ENCODE results near the gene SPOCK1. TPM values are rescaled to one million over a fixed set of nuclear protein-coding genes. Genes with fewer than 3 reads are reported as not detected.

SPOCK1 gene
- total RNA-seq, 1 experiment from 2014 or later = 23.9 TPM

DNA sequence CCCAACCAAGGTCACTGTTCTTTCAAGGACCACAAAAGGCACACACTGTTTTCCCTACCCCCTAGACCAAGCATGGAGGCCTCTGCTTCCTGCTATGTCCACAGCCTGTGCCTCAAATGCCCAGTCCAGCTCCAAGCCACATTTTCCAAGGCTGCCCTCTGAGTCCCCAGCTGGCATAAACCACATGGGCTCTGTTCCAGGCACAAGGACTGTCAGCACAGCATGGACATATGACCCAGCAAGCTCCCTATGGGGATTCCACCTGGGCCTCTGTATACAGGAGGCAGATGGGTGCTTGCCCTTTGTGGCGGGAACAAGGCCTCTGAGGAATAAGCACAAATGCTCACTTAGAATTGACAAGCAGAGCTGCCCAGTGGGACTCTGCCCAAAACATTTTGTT lies 115.2 kb downstream of the SPOCK1 start:
- H3K79me2 ChIP-seq (ENCODE audit: low read depth) = no peaks in the 10 kb centered on the region
- intact Hi-C loops (cut with micrococcal nuclease; ENCODE audit: unreplicated experiment) = no loop called here
- DNase-seq = no peak
- ChIA-PET POLR2A (ENCODE audit: unreplicated experiment) (no interaction called here), CTCF (interaction anchor here (1.0 kb wide), 1 partner anchor 9 kb away, joined by 5 read pairs; no protein-coding TSS in a partner anchor)
- H3K9me2 ChIP-seq (ENCODE audit: insufficient read depth) = no peaks in the 10 kb centered on the region
- H4K20me1 ChIP-seq (ENCODE audit: insufficient read depth) = no peaks in the 10 kb centered on the region
- no peaks in the 10 kb centered on the region for H3K27me3 ChIP-seq (ENCODE audit: insufficient read depth, low read depth)
- H3K4me1 ChIP-seq (replicated peaks; ENCODE audit: insufficient read depth) = no peaks in the 10 kb centered on the region
- no peak overlapping the region for H3K4me2 ChIP-seq
- H3K9me3 ChIP-seq (ENCODE audit: insufficient read depth, low read depth) = no peaks in the 10 kb centered on the region; the same call in 1 of the 2 replicates
- H2AFZ ChIP-seq = no peak overlapping the region
- H3K36me3 ChIP-seq (ENCODE audit: low read depth) = no peaks in the 10 kb centered on the region
- no peak overlapping the region for H3K4me3 ChIP-seq
- no peak overlapping the region for H3K27ac ChIP-seq
- TF ChIP-seq CTCF (conservative IDR thresholded peaks at IDR 0.05) (no peak), EZH2 (IDR thresholded peaks at IDR 0.05; ENCODE audit: low read depth) (no peak)
- BruUV-seq (replicated peaks) = no TSS peak
- H3F3A ChIP-seq (ENCODE audit: insufficient read depth, low read depth) = no peaks in the 10 kb centered on the region

DNA sequence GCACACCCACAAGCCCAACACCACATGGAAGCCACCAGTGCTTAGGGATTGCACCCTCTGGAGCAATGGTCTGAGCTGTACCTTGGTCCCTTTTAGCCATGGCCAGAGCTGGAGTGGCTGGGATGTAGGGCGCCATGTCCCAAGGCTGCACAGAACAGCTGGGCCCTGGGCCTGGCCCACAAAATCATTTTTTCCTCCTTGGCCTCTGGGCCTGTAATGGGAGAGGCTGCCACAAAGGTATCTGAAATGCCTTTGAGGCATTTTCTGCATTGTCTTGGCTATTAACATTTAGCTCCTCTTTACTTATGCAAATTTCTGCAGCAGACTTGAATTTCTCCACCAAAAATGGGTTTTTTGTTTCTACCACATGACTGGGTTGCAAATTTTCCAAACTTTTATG lies 117.6 kb downstream of the SPOCK1 start:
- H4K20me1 ChIP-seq (ENCODE audit: insufficient read depth) = no peaks in the 10 kb centered on the region
- H3K9me2 ChIP-seq (ENCODE audit: insufficient read depth) = no peaks in the 10 kb centered on the region
- no TSS peak for BruUV-seq (replicated peaks)
- TF ChIP-seq CTCF (conservative IDR thresholded peaks at IDR 0.05) = no peak
- no peak for TF ChIP-seq EZH2 (IDR thresholded peaks at IDR 0.05; ENCODE audit: low read depth)
- H3K27ac ChIP-seq = no peak overlapping the region
- H3F3A ChIP-seq (ENCODE audit: insufficient read depth, low read depth) = no peaks in the 10 kb centered on the region
- H3K4me1 ChIP-seq (replicated peaks; ENCODE audit: insufficient read depth) = no peaks in the 10 kb centered on the region
- no peaks in the 10 kb centered on the region for H3K36me3 ChIP-seq (ENCODE audit: low read depth)
- intact Hi-C loops (cut with micrococcal nuclease; ENCODE audit: unreplicated experiment) = no loop called here
- H3K9me3 ChIP-seq (ENCODE audit: insufficient read depth, low read depth) = no peaks in the 10 kb centered on the region; the same call in 1 of the 2 replicates
- H3K4me2 ChIP-seq = no peak overlapping the region
- no peak overlapping the region for H2AFZ ChIP-seq
- CTCF ChIA-PET = no interaction called here
- no peaks in the 10 kb centered on the region for H3K79me2 ChIP-seq (ENCODE audit: low read depth)
- no peak overlapping the region for H3K4me3 ChIP-seq
- DNase-seq = no peak
- H3K27me3 ChIP-seq (ENCODE audit: insufficient read depth, low read depth) = no peaks in the 10 kb centered on the region
- POLR2A ChIA-PET (ENCODE audit: unreplicated experiment) = interaction anchor here (0.7 kb wide), 1 partner anchor 53 kb away, joined by 9 read pairs; no protein-coding TSS in a partner anchor

DNA sequence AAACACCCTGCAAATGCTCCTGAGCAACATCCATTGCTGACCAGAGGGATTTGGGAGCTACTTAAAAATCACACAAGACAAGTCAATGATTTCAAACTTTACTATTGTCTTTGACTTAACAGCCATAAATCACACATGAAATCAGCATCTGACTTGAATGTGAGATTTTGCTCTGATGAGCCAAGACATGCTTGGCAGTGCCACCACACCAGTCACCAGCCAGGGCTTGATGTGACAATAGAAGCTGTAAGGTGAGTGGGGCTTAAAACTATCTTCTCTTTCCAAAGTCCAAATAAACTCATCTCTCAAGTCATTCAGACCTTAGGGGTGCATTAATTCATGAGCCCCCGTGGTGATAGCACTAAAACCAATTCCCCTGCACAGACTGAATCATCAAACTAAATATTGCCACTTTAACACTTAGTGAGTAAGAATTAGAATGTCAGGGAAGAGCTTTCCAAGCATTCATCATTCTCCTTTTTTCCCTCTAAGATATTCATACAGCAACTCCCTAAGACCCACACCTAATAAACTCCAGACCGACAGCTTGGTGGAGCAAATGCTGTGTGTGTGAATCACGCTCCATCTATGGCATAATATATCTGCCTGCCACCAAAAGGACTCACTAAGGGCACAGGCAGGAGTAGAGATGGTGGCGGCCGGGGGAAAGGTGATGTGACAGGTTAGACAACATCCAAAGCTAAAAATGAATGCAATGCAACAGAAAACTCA lies 119.4 kb downstream of the SPOCK1 start:
- Histone ChIP-seq H2AFZ (no peak overlapping the region), H4K20me1 (ENCODE audit: insufficient read depth) (no peaks in the 10 kb centered on the region), H3K4me3 (no peak overlapping the region), H3K27me3 (ENCODE audit: insufficient read depth, low read depth) (no peaks in the 10 kb centered on the region), H3K9me2 (ENCODE audit: insufficient read depth) (no peaks in the 10 kb centered on the region), H3F3A (ENCODE audit: insufficient read depth, low read depth) (no peaks in the 10 kb centered on the region), H3K27ac (no peak overlapping the region), H3K4me1 (replicated peaks; ENCODE audit: insufficient read depth) (no peaks in the 10 kb centered on the region), H3K79me2 (ENCODE audit: low read depth) (no peaks in the 10 kb centered on the region), H3K36me3 (ENCODE audit: low read depth) (no peaks in the 10 kb centered on the region), H3K4me2 (no peak overlapping the region), H3K9me3 (ENCODE audit: insufficient read depth, low read depth) (no peaks in the 10 kb centered on the region; the same call in 1 of the 2 replicates)
- intact Hi-C loops (cut with micrococcal nuclease; ENCODE audit: unreplicated experiment) = no loop called here
- ChIA-PET CTCF (no interaction called here), POLR2A (ENCODE audit: unreplicated experiment) (no interaction called here)
- no TSS peak for BruUV-seq (replicated peaks)
- TF ChIP-seq CTCF (conservative IDR thresholded peaks at IDR 0.05) = no peak
- TF ChIP-seq EZH2 (IDR thresholded peaks at IDR 0.05; ENCODE audit: low read depth) = no peak
- DNase-seq = no peak

Data from PC-9 (cell line).